Retina (tissue), 1 donor: ENCODE data around the gene ACOX2.

Experiments used
- DNase-seq: peaks from one replicate; pipeline ENCODE4 v3.0.0-alpha.2; 2016

ACOX2 gene

DNA sequence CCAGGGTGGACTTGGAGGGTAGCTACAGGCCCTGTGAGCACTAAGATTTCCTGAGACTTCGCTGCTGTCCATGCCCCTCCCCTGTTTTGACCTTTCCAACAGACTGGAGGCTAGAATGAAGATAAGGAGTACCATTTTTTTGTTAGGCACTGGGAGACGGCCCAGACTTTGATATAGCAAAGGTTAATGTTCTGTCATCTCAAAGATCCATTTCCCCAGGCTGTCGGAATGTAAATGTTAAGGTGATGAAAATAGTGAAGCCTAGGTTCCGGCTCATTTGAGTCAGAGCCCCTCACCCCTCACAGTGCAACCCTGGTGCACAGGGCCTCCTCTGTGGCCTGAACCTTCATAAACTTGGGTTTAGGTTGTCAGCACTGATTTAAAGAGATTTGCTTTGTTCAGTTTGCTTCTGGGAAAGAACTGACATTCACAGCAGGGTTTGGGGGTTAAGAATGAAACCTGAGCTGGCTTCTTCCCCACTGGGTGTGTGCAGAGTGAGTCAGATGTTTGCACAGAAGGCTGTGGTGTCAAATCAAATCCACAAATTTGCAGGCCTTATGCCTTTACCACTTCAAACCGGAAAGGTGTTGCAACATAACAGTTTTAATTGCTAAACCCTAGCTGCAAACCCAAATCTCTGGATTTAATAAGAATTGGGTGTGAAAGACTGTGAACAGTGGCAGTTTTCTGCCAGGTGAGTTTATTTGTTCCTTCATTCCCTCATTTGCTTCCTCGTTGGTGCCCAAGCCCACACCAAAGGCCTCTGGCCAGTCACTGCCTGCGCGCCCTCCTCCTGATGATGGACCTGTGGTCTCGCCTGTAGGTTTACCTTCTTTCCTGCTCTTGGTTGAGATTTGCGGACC is 65.7 kb downstream of the ACOX2 start:
- peak; percentile 42 for DNase-seq

DNA sequence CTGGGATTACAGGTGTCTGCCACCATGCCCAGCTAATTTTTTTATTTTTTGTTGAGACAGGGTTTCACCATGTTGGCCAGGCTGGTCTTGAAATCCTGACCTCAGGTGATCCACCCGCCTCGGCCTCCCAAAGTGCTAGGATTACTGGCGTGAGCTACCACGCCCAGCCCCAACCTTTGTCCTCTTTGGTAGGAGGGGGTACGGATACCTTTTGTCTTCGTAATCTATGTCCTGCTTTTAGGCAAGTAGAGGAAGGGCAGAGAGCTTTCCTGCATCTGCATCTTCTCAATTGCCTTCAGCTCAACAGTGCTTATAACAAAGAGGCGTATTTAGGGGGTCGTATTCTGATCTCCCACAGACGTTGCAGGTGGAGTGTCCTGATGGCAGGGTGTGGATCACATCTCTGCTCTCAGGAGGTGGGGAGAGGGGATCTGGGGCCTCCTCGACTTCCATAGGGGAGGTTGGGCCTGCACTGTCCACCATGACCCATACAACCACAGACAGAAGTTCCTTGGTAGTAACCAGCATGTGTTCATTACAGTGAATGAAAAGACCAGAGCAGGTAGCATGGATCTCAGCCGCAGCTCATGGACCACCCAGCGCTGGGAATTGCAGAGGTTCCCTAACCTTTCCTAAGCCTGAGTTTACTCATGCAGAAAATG is 66.5 kb downstream of the ACOX2 start:
- DNase-seq, result peak; percentile 39

DNA sequence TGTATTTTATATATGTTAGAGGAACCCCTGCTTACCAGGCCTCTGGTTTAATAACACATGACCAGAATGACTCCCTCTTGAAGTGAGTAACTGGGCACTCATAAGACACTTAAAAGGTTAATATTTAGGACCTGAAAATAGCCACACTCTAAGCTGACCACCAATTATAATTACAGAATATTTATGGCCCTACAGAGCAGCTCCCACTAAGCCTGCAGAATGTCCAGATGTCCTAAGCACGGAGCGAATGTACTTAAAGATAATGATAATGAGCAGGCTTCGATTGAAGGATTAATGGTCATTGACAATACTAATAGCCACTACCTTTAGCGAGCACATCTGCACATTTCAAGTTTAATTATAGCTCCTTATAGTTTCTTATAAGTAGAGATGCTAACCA is 67.9 kb downstream of the ACOX2 start:
- peak; percentile 3 for DNase-seq

DNA sequence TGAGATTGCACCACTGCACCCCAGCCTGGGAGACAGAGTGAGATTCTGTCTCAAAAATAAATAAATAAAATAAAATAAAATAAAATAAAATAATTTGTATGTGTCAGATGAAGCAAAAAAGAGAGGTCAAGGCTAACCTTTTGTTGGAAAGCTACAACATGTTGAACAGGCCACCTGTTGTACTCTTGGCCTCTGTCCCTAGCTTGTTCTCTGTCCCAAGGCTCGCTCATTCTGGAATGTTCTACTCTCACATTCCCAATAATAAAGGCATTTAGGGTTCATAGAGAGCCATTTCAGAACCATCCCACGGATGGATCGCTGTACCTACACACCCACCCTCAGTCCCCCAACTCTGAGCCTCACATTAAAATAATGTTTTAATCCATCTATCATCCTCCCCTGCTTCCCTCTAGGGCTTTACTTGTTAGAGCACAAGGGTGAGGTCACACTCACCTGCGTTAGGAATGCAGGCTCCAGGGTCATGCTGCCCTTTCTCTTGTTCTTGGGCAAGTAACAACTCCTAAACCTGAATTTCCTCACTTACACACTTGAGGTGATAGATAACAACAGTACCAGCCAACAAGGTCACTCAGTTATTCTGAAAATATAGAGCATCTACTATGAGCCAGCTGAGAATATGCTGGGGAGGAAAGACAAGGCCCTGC is 70.0 kb downstream of the ACOX2 start:
- no peak for DNase-seq

DNA sequence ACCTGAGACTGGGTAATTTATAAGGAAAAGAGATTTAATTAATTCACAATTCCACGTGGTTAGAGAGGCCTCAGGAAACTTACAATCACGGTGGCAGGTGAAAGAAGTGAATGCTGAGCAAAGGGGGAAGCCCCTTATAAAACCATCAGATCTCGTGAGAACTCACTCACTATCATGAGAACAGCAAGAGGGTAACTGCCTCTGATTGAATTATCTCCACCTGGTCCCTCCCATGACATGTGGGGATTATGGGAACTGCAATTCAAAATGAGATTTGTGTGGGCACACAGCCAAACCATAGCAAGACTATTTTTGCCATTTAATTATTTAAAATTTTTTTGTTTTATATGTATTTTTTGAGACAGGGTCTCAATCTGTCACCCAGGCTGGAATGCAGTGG is 72.1 kb downstream of the ACOX2 start:
- no peak for DNase-seq

DNA sequence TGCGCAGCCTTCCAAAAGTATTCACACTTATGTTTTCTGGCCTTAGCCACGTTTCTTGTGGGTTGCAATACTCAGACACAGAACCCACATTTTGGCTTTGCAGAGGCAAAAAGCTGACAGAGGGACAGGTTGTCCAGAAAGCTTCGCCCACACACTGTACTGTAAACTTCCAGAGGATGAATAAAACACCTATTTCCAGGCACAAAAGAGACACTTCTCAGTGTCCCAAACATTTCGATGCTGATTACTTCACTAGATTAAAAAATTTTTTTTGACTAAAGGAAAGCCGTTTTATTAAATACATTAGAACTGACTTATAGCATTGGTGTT is 73.1 kb downstream of the ACOX2 start:
- DNase-seq, result no peak

DNA sequence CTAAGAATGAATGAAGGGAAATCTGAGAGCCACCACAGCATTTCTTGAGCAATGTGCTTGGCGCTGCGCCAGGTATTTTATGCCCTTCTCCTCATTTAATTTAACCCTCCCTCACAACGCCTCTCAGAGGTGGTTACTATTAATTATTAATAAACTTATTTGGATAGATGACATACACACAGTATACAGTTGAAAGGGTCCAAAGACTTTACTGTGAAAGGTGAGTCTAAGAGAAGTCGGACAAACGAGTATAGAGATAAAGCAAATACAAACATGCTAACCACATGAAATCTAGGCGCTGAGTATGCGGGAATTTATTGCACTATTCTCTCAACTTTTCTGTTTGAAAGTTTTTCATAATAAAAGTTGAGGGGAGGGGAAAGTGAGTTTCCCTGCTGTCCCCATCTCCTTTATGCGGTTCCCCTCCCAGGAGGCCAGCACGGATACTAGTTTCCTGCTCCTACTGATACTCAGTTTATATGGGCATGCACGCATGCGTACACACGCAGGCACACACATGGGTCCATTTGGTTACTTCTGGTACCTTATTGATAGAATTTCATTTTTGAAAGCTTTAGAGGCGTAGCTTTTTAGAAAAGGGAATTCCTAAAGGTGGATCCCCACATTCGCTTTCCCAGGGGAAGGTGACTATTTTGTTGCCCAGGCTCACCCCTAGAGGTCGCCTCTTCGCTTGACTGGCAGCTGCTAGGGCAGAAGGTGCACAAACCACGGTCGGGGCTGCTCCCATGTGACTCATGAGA is 73.6 kb downstream of the ACOX2 start:
- DNase-seq, result peak; percentile 65

DNA sequence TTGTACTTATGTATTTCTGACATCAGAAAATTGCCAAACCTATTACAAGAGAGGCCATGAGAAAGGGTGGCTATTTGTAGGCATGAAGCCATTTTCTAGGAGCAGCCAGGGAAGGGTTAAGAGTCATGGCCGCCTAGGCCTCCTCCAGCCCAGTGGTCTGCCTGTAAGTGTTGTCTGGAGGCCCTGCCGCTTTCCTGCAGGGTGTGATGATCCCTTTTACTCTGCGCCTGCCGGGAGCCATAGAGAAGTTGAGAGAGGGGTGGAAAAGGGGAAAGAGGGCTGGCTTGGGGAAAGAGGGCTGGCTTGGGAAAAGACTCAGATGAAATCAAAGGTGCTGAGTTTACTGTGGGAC is 74.2 kb downstream of the ACOX2 start:
- DNase-seq, result no peak

DNA sequence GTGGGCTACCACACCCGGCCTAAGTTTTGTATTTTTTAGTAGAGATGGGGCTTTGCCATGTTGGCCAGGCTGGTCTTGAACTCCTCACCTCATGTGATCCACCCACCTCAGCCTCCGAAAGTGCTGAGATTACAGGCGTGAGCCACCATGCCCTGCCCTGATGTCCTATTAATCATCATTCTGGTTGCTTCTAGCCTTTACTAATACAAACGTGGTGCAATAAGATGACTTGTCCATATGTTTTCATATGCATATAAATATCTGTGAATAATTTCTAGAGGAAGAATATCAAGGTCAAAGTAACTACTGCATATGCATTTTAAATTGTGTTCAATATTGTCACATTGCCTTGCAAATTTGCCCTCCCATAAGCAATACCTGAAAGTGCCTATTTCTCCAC is 77.8 kb downstream of the ACOX2 start:
- DNase-seq, result no peak
